NCI-H1092 (cell line): ENCODE measurements around the gene CDKAL1.
"Not testable (repeated sequence)": the region's sequence is repeated elsewhere in the genome, so short reads cannot be mapped to it uniquely, and the experiment has no call there.

Experiments used
- DNase-seq: peaks from one replicate; lab custom pipeline; 2025; lab: John Stamatoyannopoulos, UW

The CDKAL1 gene

DNA sequence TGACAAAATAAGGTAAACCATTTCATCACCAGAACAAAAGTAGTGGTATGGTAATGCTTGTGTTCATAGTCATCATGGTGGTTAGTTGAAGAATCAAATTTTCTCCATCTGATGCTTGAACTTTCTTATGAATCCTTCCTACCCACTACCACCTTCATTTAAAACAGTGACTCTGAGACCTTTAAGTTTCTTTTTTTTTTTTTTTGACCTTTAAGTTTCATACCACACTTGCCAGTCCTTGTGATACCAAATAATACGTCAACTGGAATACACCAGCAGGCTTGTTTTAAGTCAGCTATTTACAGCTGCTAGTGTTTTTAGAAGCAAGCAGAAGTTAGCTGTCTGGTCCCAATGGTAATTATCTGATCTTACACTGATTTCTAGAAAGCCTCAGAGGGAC lies 645.9 kb downstream of the CDKAL1 start:
- DNase-seq = no peak

DNA sequence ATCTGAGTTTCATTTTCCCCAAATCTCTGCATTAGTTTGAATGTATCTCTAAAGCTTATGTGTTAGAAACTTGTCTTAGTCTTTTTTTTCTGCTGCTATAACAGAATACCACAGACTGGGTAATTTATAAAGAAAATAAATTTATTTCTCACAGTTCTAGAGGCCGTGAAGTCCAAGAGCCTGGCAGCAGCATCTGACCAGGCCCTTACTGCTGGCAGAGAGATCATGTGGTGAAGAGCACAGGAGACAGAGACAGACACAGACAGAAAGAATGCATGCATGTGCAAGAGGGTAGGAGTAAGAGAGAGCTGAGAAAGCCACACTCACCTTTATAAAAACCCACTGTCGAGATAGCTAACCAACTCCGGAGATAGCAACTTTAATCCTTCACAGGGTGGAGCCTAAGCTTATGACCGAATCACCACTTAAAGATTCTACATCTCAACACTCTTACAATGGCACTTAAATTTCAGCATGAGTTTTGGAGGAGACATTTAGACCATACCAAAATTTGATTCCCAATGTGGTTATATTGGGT lies 646.6 kb downstream of the CDKAL1 start:
- no peak for DNase-seq

DNA sequence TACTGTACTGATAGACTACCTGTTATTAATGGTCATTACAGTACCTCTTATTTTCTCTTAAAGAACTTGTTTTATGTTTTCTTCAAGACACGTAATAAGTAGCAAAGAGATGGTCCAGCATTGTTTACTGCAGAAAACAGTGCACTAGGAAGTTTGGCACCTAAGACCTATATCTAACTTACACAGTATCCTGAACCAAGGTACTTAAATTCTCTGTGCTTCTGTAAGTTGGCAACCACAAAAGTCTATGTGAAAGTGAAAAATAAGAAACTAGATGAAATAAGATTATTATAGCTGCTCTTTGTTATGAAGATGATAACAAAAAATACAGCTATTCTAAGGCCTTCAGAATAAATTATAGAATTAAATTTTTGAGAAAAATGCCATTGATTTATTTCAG lies 647.6 kb downstream of the CDKAL1 start:
- no peak for DNase-seq

DNA sequence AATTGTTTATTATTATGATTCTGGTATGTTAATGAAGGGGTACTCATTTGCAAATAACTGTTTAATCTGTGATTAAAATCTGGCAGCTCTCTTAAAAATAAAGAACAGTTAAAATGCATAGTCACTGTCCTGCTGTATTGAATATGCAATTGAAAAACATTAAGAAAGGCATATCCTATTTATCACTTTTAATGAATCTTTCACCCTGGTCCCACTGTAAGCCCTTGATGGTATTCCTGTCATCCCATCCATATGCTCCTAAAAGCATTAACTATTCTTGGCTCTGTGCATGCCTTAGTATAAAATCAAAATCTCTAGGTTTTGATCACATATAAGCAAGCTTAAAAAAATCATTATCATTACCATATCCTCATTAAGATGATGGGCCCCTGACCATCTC lies 648.3 kb downstream of the CDKAL1 start:
- DNase-seq = no peak

DNA sequence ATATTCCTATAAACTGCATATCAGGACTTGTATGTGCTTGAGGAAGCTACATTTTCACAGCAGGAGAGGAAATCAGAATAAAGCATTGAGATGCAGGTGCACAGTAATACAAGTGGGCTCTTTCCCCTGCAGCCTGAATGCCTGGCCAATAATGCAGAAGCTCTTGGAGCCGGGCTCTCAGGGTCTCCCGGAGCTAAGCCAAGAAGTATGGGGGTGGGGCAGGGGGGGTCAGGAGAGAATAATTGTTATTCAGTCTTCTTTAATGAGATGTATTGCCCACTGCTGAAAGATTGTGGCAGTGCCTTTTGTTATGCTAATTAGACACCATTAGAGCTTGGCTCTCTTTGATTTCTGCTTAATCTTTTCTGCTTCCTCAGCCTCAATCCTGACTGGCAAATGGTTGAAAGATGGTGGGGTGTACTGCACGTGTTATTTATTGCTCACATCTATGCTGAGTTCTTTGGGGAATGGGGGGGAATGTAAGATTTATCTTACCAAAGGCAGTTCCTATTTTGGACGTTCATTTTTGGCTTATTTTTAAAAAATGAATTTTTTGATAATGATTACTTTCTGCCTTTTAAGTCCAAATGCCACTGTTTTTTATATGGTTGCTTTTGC lies 651.7 kb downstream of the CDKAL1 start:
- peak; percentile 76 for DNase-seq

DNA sequence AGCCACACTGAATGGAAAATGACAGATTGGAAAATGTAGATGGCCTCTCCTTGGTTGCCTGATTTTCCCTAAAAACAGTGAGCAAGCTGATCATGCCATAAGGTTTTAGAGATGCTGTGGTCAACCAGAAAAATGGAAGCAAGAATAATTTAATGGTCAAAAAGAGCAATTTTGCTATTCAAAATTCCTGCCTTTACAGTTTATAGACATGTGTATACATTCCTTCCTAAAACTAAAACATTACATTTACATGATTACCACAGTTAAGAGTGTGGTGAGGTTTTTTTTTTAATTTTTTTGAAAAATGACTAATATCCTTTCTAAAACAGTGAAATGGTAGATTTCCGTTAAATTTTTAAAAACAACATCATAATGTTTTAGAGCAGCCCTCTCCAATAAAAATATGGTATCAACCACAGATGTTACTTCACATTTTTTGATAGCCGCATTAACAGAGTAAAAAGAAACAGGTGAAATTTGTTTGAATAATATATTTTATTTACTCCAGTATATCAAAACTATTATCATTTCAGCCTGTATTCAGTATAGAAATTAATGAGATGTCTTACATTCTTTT lies 652.3 kb downstream of the CDKAL1 start:
- DNase-seq = no peak

DNA sequence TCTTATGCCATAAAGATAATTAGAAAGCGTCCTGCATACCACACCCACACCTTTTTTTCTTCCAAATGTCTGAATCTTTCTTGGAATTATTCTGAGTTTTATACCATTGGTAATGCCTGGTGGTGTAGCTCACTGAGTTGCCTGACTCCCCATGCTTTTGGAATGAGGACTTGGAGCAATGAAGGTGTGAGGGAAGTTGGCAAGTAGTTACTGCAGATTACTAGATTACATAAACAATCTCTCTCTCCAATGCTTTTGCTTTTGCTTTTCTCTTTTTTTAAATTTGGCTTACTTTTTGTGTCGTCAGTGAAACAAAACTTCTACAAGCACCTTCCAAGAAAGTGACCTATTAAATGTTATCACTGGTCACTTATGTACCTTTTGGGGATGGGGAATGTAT lies 653.2 kb downstream of the CDKAL1 start:
- DNase-seq = no peak

DNA sequence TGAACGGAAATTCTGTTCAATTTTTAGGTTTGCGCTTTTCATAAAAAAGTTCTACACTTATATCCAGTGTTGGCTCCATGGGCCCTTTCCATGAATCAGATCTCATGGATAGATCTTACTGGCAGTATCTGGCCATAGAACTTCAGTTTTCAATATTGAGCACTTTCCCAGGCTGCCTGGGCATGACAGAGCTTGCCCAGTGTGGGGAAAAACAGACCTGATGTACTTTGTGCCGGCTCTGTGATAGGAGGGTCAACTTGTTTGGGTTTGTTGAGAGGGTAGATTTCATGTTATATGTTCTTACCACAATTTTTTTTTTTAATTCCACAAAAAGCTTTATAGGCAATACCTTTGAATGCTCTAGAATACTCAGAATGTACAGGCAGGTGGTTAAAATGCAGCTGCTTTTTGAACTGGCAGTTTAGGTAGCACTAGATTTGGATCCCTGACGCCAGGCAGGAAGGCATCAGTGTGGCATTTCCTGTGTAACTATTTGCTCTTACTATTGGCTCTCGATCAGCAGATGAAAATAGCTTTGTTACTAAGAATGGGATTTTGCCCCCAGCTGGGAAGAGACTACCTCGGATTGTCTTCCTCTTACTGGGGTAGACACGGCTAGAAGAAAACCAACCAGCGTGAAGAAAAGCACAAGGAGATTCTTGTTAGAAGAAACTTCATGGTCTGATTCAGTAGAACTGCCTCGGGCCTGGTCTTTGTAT lies 654.4 kb downstream of the CDKAL1 start:
- no peak for DNase-seq

DNA sequence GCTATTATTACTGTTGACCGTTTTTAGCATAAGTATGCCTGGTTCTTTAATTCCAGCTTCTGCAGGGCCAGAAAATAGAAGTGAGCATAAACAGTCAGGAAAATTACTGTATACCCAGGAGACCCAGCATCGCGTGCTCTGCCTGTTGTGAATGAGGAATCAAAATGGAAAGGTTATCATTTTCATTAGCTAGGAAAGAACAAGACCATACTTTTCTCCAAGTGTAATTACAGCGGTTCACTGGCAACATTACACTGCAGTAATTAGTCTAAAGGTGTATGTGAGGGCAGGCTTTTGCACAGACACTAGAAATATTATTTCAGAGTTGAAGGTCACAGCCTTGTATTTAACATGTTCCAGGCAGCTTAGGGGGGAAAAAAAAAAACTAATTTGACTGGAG lies 655.5 kb downstream of the CDKAL1 start:
- DNase-seq = no peak

DNA sequence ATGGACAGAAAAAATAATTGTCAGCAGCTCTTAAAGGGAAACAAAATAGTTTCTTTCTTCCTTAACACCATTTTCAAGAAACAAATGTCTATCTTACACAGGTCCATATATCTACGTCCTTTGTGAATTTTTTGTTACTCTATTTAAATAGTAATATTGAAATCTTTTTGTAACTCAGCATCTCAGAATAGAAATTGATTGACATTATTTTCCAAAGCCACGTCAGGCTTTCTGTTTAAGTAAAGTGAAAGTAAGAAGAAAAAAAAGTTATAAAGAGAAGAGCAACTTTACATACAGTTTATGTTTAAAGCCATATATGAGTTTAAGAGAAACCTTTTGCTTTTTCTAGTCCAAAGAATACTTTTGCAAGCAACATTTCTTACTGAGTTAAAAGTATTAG lies 656.4 kb downstream of the CDKAL1 start:
- no peak for DNase-seq

DNA sequence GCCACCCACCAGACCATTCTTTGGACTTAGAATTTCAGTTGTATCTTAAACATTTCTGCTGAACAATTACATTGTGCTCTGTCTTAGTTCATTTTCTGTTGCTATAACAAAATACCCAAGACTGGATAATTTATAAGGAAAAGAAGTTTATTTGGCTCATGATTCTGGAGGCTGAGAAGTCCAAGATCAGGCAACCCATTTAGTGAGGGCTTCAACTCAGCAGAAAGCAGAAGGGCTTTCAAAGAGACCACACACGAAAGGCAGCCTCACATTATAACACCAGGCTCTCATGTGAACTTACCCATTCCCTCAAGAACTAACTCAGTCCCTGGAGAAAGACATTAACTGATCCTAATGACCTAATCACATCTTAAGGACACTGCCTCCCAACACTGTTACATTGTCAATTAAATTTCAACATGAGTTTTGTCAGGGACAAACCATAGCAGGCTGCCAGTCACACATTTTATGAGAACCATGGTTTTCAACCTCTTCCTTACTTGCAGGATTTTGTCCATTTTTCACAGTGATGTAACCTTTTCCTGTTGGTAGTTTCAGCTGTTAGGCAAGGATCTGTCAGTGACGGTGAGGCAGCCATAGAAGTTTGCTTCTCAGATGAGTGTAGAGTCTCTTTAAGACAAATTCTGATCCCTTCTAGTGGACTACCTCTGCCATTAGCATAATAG lies 659.7 kb downstream of the CDKAL1 start:
- DNase-seq = no peak

DNA sequence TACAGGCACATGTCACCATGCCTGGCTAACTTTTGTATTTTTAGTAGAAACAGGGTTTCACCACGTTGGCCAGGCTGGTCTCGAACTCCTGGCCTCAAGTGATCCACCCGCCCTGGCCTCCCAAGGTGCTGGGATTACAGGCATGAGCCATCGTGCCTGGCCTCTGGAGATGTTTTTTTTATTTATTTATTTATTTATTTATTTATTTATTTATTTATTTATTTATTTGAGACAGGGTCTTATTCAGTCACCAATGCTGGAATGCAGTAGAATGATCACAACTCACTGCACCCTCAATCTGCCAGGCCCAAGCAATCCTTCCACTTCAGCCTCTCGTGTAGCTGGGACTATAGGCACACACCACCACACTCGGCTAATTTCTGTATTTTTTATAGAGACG lies 661.0 kb downstream of the CDKAL1 start:
- not testable (repeated sequence) for DNase-seq

DNA sequence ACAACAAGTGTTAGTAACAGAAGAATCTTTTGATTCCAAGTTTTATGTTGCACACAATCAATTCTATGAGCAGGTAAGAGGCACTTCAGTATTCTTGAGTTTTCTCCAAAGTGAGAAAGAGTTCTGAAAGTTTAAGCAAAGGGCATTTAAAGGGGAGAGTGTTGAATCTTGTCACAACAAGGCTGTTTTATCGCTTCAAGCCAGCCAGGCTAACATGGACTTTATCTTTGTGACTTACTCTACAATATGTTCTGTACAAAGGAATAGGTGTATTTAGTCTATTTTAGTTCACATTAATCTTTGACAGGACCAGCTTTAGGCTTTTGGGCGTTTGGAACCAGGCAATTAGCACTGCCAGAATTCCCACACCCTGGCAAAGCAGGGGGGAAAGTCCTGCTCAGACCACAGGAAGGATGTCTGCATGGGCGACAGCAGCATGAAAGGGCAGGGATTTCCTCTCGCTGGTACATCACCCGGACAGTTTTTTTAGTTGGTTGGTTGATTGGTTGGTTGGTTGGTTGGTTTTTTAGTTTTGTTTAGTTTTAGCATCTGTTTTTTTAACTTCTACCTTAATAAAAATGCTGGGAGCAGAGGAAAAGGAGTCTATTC lies 663.9 kb downstream of the CDKAL1 start:
- DNase-seq = no peak

DNA sequence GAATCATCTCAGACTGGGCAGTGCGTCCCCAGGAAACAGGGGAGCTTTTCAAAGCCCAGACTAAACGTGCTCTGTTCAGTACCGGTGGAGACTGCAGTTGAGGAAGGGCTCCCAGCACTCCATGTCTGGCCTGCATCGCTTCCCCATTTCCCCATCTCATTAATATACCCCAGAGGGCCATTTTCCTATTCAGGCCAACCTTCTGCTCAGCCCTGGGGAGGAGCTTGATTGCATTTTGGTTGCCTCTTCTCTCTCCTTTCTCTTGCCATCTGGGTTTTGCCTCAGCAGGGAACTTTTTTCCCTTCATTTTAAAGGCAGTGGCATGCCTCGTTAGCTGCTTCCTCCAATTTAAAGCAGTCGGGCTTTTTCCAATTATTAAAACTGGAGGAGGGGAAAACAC lies 665.0 kb downstream of the CDKAL1 start:
- DNase-seq = no peak

DNA sequence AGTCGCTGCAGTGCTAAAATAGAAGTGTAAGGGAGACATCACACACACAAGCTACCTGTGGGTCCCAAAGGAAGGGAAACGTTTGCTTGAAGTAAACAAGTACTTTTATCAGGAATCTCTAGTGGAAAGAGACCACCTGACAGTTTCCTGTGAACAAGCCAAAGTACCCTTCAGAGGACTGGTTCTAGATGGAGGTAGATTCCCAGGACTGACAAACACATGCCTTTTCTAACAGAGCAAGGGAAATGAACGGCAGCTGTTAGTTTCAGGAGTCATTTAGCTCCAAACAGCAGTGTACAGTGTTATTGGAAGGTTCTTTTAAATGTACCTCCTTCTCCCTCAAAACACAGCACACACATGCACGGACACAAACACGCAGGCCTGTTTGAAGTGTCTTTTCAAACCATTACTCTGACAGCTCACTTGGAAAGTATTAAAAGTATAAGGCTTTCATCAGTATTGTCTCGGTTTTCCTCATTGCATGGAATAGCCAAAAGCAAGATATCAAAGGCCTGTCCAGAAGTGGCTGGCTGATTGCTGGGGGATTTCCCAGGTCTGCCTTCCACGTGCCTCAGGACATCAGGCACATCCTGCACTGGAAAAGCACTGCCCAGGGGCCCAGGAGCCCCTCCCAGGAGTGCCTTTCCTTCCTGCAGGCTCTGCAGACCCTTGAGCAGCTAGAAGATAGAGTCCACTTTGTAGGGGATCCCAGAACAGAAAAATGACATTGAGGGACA lies 666.0 kb downstream of the CDKAL1 start:
- DNase-seq = no peak

DNA sequence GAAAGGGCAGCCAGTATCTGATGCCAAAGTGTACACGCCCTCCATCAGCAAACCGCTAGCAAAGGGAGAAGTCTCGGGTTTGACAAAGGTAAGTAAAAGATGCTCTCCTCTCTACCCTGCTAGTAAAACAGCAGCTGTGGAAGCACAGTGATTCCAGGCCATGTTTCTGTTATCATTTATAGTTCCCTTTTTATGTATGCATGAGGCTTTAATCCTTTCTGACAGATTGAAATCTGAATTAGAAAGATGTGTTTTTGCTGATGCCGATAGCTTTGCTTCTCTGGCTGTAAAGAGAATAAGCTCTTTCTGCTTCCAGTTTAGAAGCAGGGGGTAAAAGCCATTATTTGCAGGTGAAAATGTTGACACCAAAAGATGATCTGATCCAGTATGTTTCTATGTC lies 666.9 kb downstream of the CDKAL1 start:
- peak; percentile 17 for DNase-seq

DNA sequence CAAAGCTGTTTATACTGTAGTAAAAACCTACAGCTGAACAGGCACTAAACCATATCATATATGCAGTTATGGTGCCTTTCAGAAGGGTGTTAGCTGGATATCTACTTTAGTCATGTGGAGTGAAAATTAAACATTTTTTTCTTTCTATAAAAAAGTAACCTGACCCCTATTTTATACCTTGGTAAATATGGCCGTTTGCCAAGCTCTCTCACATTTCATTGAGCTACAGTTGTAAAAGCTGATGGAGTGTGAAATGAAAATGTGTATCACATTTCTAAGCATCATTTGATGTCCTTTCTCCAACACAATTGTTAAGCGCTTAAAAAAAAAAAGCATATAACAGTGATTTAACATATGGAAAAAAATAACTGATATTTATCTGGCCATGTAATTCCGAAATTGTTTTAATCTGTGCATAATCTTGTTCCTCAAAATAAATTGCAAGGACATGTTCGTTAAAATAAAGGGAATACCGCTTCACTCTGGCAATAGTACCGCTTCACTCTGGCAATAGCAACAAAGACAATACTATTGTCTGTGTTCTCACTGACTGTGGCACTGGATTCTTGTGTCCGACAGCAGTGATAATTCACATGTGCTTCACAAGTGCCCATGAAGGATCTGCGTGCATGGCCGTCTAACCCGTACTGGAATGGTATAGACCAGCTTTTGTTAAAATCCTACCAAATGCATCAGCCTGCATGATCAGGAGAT lies 667.5 kb downstream of the CDKAL1 start:
- peak; percentile 93 for DNase-seq

DNA sequence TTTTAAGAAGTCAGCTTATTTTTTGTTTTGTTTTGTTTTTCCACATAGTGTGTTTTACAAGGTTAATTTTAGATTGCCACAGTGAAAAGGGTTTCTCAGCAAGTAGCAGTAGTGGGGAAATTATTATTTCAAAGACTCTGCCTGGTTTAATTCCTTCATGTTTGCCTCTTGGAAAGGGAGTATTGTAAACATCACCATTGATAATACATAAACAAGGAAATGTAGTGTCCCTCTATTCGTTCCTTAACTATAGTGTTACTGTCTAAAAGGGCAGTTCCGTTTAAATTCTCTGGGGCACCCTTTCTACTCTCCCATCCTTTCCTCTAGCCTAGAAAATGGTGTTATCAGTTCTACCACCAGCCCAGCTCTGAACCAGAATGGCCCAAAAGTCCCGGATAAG lies 668.3 kb downstream of the CDKAL1 start:
- no peak for DNase-seq

DNA sequence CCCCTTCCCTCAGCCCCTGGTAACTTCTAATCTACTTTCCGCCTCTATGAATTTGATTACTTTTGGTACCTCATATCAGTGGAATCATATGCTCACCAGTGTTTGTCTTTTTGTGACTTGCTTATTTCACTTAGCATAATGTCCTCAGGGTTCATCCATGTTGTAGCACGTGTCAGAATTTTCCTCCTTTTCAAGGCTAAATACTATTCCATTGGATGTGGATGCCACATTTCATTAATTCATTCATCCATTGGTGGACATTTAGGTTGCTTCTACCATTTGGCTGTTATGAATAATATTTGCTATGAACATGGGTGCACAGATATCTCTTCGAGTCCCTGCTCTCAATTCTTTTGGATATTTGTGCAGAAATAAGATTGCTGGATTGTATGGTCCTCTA lies 670.7 kb downstream of the CDKAL1 start:
- no peak for DNase-seq

DNA sequence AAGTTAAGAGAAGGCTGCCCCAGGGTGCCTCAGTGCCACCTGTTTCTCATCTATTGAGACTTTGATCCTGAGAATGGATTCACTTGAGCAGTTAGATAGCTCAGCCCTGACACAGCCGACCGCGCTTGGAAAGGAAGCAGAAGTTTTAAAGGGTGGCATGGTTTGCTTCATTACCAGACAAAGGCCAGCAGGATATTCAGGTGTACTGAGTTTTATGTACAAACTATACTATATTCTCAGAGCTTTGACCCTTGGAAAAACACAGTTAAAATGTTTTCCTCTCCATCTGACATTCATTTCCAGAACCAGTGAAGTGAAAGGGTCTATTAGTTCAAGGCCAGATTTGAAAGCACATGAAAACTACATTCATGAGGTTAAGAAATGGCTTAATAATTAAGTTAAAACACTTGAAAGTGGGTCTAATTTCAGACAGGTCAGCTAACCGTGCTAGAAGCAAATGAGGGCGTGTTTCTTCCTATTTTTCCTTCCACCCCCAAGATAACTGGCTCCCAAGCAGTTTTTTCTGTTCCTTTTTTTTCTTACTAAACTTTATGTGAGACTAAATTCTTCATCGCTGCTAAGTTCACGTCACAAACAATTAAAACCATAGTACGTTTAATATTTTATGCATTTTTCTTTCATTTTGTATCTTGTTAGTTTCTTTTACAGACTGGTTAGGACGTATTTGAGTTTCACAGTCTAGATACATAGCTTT lies 674.0 kb downstream of the CDKAL1 start:
- DNase-seq = no peak
